Subcutaneous abdominal adipose tissue (tissue), 5 donors: ENCODE measurements around the gene SLAMF9.

Source experiments
- H3K27ac ChIP-seq: one replicate; pipeline ENCODE4 v1.7.0; 2013; ENCODE audit warnings: low read depth, mild to moderate bottlenecking, inconsistent platforms, low read length, moderate library complexity
- H3K27me3 ChIP-seq, 5 donors: one replicate each; pipeline ENCODE4 v1.7.0; 2013; ENCODE audit warnings: low read length in 5 of 5, inconsistent platforms in 1 of 5; ENCODE audit not compliant: control insufficient read depth in 5 of 5, insufficient read depth in 4 of 5
- H3K36me3 ChIP-seq, 5 donors: one replicate each; pipeline ENCODE4 v1.7.0; 2013; ENCODE audit warnings: low read length in 5 of 5; ENCODE audit not compliant: control insufficient read depth in 5 of 5, insufficient read depth in 5 of 5
- H3K4me1 ChIP-seq, 5 donors: one replicate each; pipeline ENCODE4 v1.7.0; 2013; ENCODE audit warnings: low read length in 5 of 5, mild to moderate bottlenecking in 3 of 5, moderate library complexity in 1 of 5; ENCODE audit not compliant: control insufficient read depth in 5 of 5, insufficient read depth in 5 of 5
- H3K4me3 ChIP-seq, 5 donors: one replicate each; pipeline ENCODE4 v1.7.0; 2013; ENCODE audit warnings: low read length in 5 of 5, low read depth in 1 of 5
- H3K9ac ChIP-seq, 5 donors: one replicate each; pipeline ENCODE4 v1.7.0; 2013; ENCODE audit warnings: low read length in 5 of 5, mild to moderate bottlenecking in 4 of 5, moderate library complexity in 3 of 5
- H3K9me3 ChIP-seq, 5 donors: one replicate each; pipeline ENCODE4 v1.7.0; 2013; ENCODE audit warnings: low read length in 5 of 5; ENCODE audit not compliant: control insufficient read depth in 5 of 5
- donor health status: healthy.
- donor health status: healthy.
- donor health status: healthy.
- donor health status: healthy.
- donor health status: healthy.

SLAMF9 gene

GRCh38 chr1:159936273-159936904 is 17.6 kb downstream of the SLAMF9 start:
- Histone ChIP-seq H3K27ac (no peak overlapping the region), H3K9ac (no peak overlapping the region), H3K4me1 (peaks cover 0 to 24% (median 13%) of the 10 kb centered on the region in 5 donors), H3K9me3 (no peaks in the 10 kb centered on the region), H3K36me3 (no peaks in the 10 kb centered on the region), H3K27me3 (peaks cover 0 to 8% (median 2%) of the 10 kb centered on the region in 5 donors), H3K4me3 (no peak overlapping the region)

DNA sequence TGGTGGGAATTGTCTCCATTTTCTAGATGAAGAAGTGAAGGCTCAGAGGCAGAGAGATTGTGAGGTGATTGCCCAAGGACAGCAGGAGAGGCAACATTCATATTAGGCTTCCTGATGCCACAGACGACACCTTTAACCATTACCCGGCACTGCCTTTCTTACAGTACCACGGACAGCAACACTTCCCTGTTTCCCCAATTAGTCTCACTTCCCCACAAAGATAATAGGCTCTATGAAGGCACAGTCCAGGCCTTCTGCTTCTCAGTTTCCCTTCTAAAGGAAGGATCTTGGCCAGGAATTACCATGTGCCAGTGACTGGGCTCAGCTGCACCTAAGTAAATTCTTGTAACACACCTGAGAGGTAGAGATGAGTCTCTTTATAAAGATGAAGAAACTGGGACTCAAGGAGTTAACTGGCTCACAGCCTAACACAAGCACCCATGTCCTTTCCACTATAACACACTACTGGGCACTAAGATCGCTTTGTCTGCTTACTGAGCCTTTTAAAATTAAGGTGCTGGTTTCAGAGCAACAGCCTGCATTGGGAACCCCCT is 18.2 kb downstream of the SLAMF9 start:
- Histone ChIP-seq H3K36me3 (no peaks in the 10 kb centered on the region), H3K4me3 (no peak overlapping the region), H3K9ac (no peak overlapping the region), H3K27ac (no peak overlapping the region), H3K27me3 (peaks cover 0 to 6% (median 0%) of the 10 kb centered on the region in 5 donors), H3K9me3 (no peaks in the 10 kb centered on the region), H3K4me1 (peaks cover 0 to 24% (median 13%) of the 10 kb centered on the region in 5 donors)

- Histone ChIP-seq H3K27me3 (peaks cover 0 to 5% (median 0%) of the 10 kb centered on the region in 5 donors), H3K4me3 (no peak overlapping the region), H3K27ac (no peak overlapping the region), H3K9me3 (no peaks in the 10 kb centered on the region), H3K9ac (no peak overlapping the region), H3K36me3 (no peaks in the 10 kb centered on the region), H3K4me1 (peaks cover 0 to 24% (median 13%) of the 10 kb centered on the region in 5 donors)
Observed at GRCh38 chr1:159935305-159935704, 18.7 kb downstream of the SLAMF9 start.

GRCh38 chr1:159934136-159935039 is 19.6 kb downstream of the SLAMF9 start:
- no peaks in the 10 kb centered on the region for H3K36me3 ChIP-seq
- peaks cover 0 to 5% (median 0%) of the 10 kb centered on the region in 5 donors for H3K27me3 ChIP-seq
- no peak overlapping the region for H3K9ac ChIP-seq
- H3K27ac ChIP-seq = no peak overlapping the region
- H3K9me3 ChIP-seq = no peaks in the 10 kb centered on the region
- H3K4me1 ChIP-seq = peaks cover 0 to 24% (median 13%) of the 10 kb centered on the region in 5 donors
- H3K4me3 ChIP-seq = no peak overlapping the region

DNA sequence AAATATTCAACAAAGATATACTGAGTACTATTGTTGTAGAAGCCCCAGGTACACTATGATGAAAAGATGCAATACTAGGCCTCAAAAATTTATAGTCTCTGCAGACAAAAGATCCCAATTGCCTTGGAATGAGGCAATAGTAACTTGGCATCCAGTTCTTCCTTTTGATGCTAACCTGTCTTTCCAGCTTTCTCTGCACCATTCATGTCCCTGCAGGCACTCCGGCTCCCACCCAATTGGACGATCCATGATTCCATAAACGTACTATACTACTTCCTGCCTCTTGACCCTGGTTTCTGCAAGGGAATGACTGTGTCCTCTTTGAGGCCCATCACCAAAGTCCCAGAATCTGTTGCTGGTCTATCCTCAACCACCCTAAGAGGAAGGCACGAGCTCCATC is 20.7 kb downstream of the SLAMF9 start:
- peaks cover 0 to 5% (median 0%) of the 10 kb centered on the region in 5 donors for H3K27me3 ChIP-seq
- H3K4me1 ChIP-seq = peaks cover 0 to 23% (median 13%) of the 10 kb centered on the region in 5 donors
- no peak overlapping the region for H3K27ac ChIP-seq
- no peak overlapping the region for H3K4me3 ChIP-seq
- H3K36me3 ChIP-seq = no peaks in the 10 kb centered on the region
- H3K9ac ChIP-seq = no peak overlapping the region
- H3K9me3 ChIP-seq = no peaks in the 10 kb centered on the region

- no peak overlapping the region for H3K27ac ChIP-seq
- H3K9me3 ChIP-seq = no peaks in the 10 kb centered on the region
- no peak overlapping the region for H3K4me3 ChIP-seq
- peaks cover 0 to 5% (median 0%) of the 10 kb centered on the region in 5 donors for H3K27me3 ChIP-seq
- peaks cover 0 to 17% (median 13%) of the 10 kb centered on the region in 5 donors for H3K4me1 ChIP-seq
- H3K36me3 ChIP-seq = no peaks in the 10 kb centered on the region
- H3K9ac ChIP-seq = no peak overlapping the region
Observed at GRCh38 chr1:159932296-159933285, 21.4 kb downstream of the SLAMF9 start.

GRCh38 chr1:159931795-159932173 is 22.3 kb downstream of the SLAMF9 start:
- Histone ChIP-seq H3K27ac (no peak overlapping the region), H3K4me1 (peaks cover 0 to 9% (median 8%) of the 10 kb centered on the region in 5 donors), H3K9me3 (no peaks in the 10 kb centered on the region), H3K9ac (no peak overlapping the region), H3K27me3 (no peaks in the 10 kb centered on the region), H3K36me3 (no peaks in the 10 kb centered on the region), H3K4me3 (no peak overlapping the region)

- Histone ChIP-seq H3K9ac (no peak overlapping the region), H3K4me3 (no peak overlapping the region), H3K27me3 (no peaks in the 10 kb centered on the region), H3K36me3 (no peaks in the 10 kb centered on the region), H3K9me3 (no peaks in the 10 kb centered on the region), H3K4me1 (peaks cover 0 to 7% (median 5%) of the 10 kb centered on the region in 5 donors), H3K27ac (no peak overlapping the region)
Observed at GRCh38 chr1:159931101-159931794, 22.8 kb downstream of the SLAMF9 start.

DNA sequence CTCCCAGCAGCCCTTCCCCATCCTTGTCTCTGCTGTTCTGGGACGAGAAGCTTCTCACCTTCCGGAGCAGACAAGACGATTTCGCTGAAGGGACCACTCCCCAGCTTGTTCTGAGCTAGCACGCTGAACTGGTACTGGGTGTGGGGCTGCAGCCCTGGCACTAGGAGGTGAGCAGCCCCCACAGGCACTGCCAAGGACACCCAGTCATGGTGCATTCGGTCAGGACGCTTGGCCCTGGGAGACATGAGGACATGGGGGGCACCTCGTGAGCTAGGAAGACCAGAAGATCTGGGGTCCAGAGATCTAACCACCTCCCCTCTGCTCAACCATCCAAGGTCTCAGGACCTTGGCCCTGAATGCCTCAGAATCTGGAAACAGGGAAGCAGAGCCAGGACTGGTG is 23.4 kb downstream of the SLAMF9 start:
- no peaks in the 10 kb centered on the region for H3K36me3 ChIP-seq
- peaks cover 0 to 10% (median 9%) of the 10 kb centered on the region in 5 donors for H3K4me1 ChIP-seq
- H3K27me3 ChIP-seq = no peaks in the 10 kb centered on the region
- no peak overlapping the region for H3K27ac ChIP-seq
- no peak overlapping the region for H3K9ac ChIP-seq
- H3K9me3 ChIP-seq = no peaks in the 10 kb centered on the region
- H3K4me3 ChIP-seq = no peak overlapping the region
